PC-9 (cell line): ENCODE results near the gene PACRG.

Experiments used
- EZH2 ChIP-seq: fragments of 200-600 bp; sonication (generic); IDR thresholded peaks from 2 replicates; pipeline ENCODE4 v1.8.0; 2017; ENCODE audit warnings: antibody characterized with exemption, low read depth
- TF ChIP-seq, protein P1 (sequence below): fragments of 200-600 bp; sonication (generic); conservative IDR thresholded peaks from 2 replicates; pipeline ENCODE4 v1.6.1; 2017; ENCODE audit warnings: mixed run types, antibody characterized with exemption, mild to moderate bottlenecking, moderate library complexity

DNA sequence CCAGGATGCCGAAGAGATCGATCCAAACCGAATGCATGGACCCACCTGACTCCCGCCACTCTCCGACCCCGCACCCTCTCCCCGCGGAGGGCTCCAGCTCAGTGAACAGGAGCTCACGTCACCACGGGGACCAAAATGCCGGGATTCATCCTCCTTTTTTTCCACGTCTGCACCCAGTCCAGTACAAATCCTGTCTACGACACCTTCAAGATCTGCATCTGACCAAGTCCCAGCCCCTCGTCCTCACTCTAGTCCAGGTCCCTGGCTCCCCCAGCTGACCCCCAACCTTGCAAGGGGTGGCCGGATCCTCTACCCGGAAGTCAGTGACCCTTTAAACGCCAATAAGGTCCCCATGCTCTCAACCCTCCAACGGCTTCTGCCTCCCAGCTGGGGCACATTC, 593.9 kb downstream of the PACRG start:
- TF ChIP-seq, protein P1, sequence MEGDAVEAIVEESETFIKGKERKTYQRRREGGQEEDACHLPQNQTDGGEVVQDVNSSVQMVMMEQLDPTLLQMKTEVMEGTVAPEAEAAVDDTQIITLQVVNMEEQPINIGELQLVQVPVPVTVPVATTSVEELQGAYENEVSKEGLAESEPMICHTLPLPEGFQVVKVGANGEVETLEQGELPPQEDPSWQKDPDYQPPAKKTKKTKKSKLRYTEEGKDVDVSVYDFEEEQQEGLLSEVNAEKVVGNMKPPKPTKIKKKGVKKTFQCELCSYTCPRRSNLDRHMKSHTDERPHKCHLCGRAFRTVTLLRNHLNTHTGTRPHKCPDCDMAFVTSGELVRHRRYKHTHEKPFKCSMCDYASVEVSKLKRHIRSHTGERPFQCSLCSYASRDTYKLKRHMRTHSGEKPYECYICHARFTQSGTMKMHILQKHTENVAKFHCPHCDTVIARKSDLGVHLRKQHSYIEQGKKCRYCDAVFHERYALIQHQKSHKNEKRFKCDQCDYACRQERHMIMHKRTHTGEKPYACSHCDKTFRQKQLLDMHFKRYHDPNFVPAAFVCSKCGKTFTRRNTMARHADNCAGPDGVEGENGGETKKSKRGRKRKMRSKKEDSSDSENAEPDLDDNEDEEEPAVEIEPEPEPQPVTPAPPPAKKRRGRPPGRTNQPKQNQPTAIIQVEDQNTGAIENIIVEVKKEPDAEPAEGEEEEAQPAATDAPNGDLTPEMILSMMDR = no peak
- no peak for TF ChIP-seq EZH2
